OCI-LY3 (cell line): Measurements from ENCODE around the gene ARHGAP23.
"Not testable (repeated sequence)": the region's sequence is repeated elsewhere in the genome, so short reads cannot be mapped to it uniquely, and the experiment has no call there.

Experiments used
- EZH2phosphoT487 ChIP-seq: fragments of 200-600 bp; shearing (Covaris generic); IDR thresholded peaks from 2 replicates; pipeline ENCODE4 v1.6.1; 2018; ENCODE audit warnings: antibody characterized with exemption, mixed run types, low read depth
- TF ChIP-seq, protein P1 (sequence below): fragments of 200-600, 300-600 bp; sonication (generic); IDR thresholded peaks from 2 replicates; pipeline ENCODE4 v1.5.1; 2014; ENCODE audit warnings: antibody characterized with exemption, low read length, low read depth

- TF ChIP-seq, protein P1, sequence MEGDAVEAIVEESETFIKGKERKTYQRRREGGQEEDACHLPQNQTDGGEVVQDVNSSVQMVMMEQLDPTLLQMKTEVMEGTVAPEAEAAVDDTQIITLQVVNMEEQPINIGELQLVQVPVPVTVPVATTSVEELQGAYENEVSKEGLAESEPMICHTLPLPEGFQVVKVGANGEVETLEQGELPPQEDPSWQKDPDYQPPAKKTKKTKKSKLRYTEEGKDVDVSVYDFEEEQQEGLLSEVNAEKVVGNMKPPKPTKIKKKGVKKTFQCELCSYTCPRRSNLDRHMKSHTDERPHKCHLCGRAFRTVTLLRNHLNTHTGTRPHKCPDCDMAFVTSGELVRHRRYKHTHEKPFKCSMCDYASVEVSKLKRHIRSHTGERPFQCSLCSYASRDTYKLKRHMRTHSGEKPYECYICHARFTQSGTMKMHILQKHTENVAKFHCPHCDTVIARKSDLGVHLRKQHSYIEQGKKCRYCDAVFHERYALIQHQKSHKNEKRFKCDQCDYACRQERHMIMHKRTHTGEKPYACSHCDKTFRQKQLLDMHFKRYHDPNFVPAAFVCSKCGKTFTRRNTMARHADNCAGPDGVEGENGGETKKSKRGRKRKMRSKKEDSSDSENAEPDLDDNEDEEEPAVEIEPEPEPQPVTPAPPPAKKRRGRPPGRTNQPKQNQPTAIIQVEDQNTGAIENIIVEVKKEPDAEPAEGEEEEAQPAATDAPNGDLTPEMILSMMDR, result peak; percentile 60
- not testable (repeated sequence) for TF ChIP-seq EZH2phosphoT487
These were observed 64.1 kb downstream of the ARHGAP23 start for GRCh38 chr17:38492067-38493040.
